ENCODE measurements around the gene KDM4E.
A peak's percentile ranks its signal among the peaks of the same experiment; 100 is the strongest.

The KDM4E gene

DNA sequence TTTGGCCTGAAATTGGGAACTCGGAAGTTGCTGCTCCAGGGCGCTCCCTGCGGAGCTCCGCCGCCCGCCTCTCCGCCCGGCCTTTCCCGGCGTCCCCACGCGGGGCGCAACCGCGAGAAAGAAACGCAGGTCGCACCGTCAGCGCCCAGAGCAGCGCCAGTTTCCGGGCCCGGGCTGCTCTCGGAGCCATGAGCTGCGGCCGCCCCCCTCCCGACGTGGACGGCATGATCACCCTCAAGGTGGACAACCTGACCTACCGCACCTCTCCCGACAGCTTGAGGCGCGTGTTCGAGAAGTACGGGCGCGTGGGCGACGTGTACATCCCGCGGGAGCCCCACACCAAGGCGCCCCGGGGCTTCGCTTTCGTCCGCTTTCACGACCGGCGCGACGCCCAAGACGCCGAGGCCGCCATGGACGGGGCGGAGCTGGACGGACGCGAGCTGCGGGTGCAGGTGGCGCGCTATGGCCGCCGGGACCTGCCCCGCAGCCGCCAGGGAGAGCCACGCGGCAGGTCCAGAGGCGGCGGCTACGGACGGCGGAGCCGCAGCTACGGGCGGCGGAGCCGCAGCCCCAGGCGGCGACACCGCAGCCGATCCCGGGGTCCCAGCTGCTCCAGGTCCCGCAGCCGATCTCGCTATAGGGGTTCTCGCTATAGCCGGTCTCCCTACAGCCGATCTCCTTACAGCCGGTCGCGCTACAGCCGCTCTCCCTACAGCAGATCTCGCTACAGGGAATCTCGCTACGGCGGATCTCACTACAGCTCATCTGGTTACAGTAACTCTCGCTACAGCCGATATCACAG lies 42.2 kb downstream of the KDM4E start:
- Histone ChIP-seq H3K9me3 (ENCODE audit: control insufficient read depth, low read length) (no peaks in the 10 kb centered on the region), H3K27ac (ENCODE audit: insufficient read depth, low read depth, low read length, poor library complexity, severe bottlenecking) (no peak overlapping the region), H3K4me1 (ENCODE audit: control insufficient read depth, insufficient read depth, low read length) (no peaks in the 10 kb centered on the region), H3K36me3 (ENCODE audit: control insufficient read depth, insufficient read depth, low read length) (no peaks in the 10 kb centered on the region), H3K4me3 (ENCODE audit: insufficient read depth, low read depth, low read length) (peak overlapping the region; percentile 77), H3K27me3 (ENCODE audit: control insufficient read depth, insufficient read depth, low read length, poor library complexity, severe bottlenecking) (no peaks in the 10 kb centered on the region)
- 0 to 1% methylated on average over 98 of the region's 98 CpGs for WGBS, 2 experiments

DNA sequence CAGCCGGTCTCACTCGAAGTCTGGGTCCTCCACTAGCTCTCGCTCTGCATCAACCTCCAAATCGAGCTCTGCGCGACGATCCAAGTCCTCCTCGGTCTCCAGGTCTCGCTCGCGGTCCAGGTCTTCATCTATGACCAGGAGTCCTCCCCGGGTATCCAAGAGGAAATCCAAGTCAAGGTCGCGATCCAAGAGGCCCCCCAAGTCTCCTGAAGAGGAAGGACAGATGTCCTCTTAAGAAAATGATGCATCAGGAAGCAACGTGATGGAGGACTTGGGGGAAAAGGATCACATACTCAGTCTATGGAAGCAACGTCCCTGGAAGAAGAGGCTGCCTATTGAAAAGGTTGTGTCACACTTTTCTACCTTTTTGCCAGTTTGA lies 42.8 kb downstream of the KDM4E start:
- peak overlapping the region; percentile 77 for H3K4me3 ChIP-seq (ENCODE audit: insufficient read depth, low read depth, low read length)
- no peaks in the 10 kb centered on the region for H3K4me1 ChIP-seq (ENCODE audit: control insufficient read depth, insufficient read depth, low read length)
- 1% methylated on average over 16 of the region's 16 CpGs for WGBS, 2 experiments

DNA sequence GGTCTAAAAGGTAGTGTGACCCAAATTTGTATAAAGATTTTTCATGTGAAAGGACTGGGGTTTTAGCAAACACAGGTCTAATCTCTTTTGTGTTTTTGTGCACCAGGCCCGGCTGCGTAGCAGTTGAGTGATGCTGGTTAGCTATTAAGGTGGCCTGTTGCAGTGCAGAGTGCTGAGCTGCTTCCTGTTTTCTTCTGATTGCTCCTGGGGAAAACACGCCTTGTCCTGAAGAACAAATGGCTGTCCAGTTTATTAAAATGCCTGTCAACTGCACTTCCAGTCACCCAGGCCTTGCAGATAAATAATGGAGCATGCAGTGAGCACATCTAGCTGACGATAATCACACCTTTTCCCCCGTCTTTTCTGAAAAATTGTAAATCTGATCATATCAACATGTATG lies 43.5 kb downstream of the KDM4E start:
- Histone ChIP-seq H3K27me3 (ENCODE audit: control insufficient read depth, insufficient read depth, low read length, poor library complexity, severe bottlenecking) (no peaks in the 10 kb centered on the region), H3K4me3 (ENCODE audit: insufficient read depth, low read depth, low read length) (peak overlapping the region; percentile 77), H3K9me3 (ENCODE audit: control insufficient read depth, low read length) (no peaks in the 10 kb centered on the region), H3K4me1 (ENCODE audit: control insufficient read depth, insufficient read depth, low read length) (no peaks in the 10 kb centered on the region), H3K27ac (ENCODE audit: insufficient read depth, low read depth, low read length, poor library complexity, severe bottlenecking) (no peak overlapping the region), H3K36me3 (ENCODE audit: control insufficient read depth, insufficient read depth, low read length) (no peaks in the 10 kb centered on the region)
- WGBS, 2 experiments, result 67 to 69% methylated on average over 5 of the region's 5 CpGs

More for the DNA sequence above, 42.8 kb downstream of the KDM4E start:
- Histone ChIP-seq H3K36me3 (ENCODE audit: control insufficient read depth, insufficient read depth, low read length) (no peaks in the 10 kb centered on the region), H3K27ac (ENCODE audit: insufficient read depth, low read depth, low read length, poor library complexity, severe bottlenecking) (no peak overlapping the region), H3K27me3 (ENCODE audit: control insufficient read depth, insufficient read depth, low read length, poor library complexity, severe bottlenecking) (no peaks in the 10 kb centered on the region), H3K9me3 (ENCODE audit: control insufficient read depth, low read length) (no peaks in the 10 kb centered on the region)

DNA sequence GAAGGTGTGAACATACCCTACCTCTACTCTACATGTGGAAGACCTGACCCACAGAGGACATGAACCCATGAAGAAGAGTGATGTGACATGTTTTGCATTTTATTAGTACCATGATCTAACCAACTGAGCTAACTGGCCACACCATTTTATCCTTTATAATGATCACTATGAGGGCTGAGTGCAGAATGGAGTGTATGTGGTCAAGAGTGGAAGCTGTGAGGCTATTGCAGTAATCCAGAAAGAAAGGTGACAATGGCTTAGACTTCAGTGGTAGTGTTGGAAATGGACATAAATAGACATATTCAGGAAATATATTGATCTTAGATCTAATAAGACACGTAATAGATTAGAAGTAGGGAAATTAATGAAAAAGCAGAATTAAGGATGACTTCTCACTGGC lies 45.4 kb downstream of the KDM4E start:
- no peak overlapping the region for H3K27ac ChIP-seq (ENCODE audit: insufficient read depth, low read depth, low read length, poor library complexity, severe bottlenecking)
- H3K9me3 ChIP-seq (ENCODE audit: control insufficient read depth, low read length), result no peaks in the 10 kb centered on the region
- no peaks in the 10 kb centered on the region for H3K4me1 ChIP-seq (ENCODE audit: control insufficient read depth, insufficient read depth, low read length)
- WGBS, 2 experiments, result 94 to 100% methylated on average over 1 of the region's 1 CpG
- H3K27me3 ChIP-seq (ENCODE audit: control insufficient read depth, insufficient read depth, low read length, poor library complexity, severe bottlenecking), result no peaks in the 10 kb centered on the region
- H3K36me3 ChIP-seq (ENCODE audit: control insufficient read depth, insufficient read depth, low read length), result no peaks in the 10 kb centered on the region
- no peak overlapping the region for H3K4me3 ChIP-seq (ENCODE audit: insufficient read depth, low read depth, low read length)

DNA sequence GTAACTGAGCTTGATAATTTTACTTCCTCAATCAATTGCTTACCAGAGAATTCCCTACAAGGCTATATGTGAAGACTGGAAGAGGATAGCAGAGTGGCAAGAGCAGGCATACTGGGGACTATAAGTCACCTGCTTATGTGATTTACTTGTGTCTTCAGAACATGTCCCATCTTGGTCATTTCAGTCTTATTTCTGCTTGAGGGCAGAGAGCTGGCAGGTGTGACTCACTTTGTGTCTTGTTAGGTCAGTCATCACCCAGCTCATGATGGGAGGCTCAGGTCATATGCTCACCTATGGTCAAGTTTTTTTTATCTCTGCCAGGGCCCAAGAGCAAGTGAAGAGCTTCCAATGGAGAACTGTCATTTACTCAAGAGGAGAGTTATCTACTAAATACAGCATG lies 47.9 kb downstream of the KDM4E start:
- no peaks in the 10 kb centered on the region for H3K36me3 ChIP-seq (ENCODE audit: control insufficient read depth, insufficient read depth, low read length)
- no peak overlapping the region for H3K27ac ChIP-seq (ENCODE audit: insufficient read depth, low read depth, low read length, poor library complexity, severe bottlenecking)
- no peaks in the 10 kb centered on the region for H3K27me3 ChIP-seq (ENCODE audit: control insufficient read depth, insufficient read depth, low read length, poor library complexity, severe bottlenecking)

DNA sequence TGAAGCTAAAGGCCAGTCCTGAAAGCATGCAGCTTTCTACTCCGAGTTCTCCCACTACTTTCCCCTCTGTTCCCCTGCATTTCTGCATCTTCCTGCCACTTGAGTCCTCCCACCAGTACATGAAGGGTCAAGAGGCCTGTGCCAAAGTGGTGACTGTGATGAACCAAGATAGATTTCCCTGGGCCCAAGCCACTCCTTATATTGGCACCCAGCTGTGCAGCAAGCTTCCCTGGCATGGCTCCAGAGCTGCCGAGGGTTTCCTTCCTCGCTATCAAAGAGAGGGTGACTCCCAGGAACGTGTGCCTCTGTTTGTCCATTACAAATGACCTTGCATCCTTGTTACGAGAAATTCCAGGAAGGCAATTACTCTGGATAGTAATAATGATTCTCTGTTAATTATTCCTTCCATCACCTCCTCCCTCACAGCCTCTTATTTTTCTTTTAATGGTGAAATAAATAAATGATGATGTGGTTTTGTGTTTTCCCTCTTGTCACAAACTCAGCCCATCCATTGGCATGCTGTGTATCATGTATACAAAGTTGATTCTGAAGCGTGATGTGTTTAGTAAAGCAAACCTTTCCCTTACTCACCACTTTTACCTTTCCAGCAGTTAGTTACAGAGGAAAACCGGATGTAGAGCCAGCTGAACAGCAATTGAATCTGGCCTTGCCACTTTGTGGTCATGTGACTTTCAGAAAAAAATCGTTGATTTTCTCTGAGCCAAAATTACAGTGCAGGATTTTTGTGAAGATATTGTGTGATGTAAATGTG lies 49.9 kb downstream of the KDM4E start:
- Histone ChIP-seq H3K9me3 (ENCODE audit: control insufficient read depth, low read length) (no peaks in the 10 kb centered on the region), H3K4me1 (ENCODE audit: control insufficient read depth, insufficient read depth, low read length) (no peaks in the 10 kb centered on the region), H3K4me3 (ENCODE audit: insufficient read depth, low read depth, low read length) (no peak overlapping the region), H3K27me3 (ENCODE audit: control insufficient read depth, insufficient read depth, low read length, poor library complexity, severe bottlenecking) (no peaks in the 10 kb centered on the region), H3K36me3 (ENCODE audit: control insufficient read depth, insufficient read depth, low read length) (no peaks in the 10 kb centered on the region), H3K27ac (ENCODE audit: insufficient read depth, low read depth, low read length, poor library complexity, severe bottlenecking) (no peak overlapping the region)
- WGBS, 2 experiments, result 86 to 89% methylated on average over 7 to 8 of the region's 8 CpGs

More for the DNA sequence above, 47.9 kb downstream of the KDM4E start:
- H3K4me3 ChIP-seq (ENCODE audit: insufficient read depth, low read depth, low read length), result no peak overlapping the region
- no peaks in the 10 kb centered on the region for H3K9me3 ChIP-seq (ENCODE audit: control insufficient read depth, low read length)
- H3K4me1 ChIP-seq (ENCODE audit: control insufficient read depth, insufficient read depth, low read length), result no peaks in the 10 kb centered on the region

DNA sequence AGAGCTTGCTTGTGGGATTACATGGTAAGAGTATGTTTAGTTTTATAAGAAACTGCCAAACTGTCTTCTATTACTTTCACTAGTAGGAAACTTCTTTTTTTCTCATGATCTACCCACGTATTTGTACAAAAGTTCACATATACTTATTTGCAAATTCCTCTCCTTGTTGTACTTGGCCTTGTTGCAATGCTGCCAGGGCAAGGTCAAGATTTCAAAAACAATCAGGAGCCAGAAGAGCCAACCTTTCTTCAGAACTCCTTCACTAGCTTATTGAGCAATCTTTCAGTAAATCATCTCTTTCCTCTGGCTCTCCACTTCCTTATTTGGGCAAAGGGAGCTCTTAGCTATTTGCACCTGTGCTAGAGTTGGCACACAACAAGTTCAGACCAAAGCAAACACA lies 51.4 kb downstream of the KDM4E start:
- no peaks in the 10 kb centered on the region for H3K4me1 ChIP-seq (ENCODE audit: control insufficient read depth, insufficient read depth, low read length)
- 71 to 76% methylated on average over 1 of the region's 1 CpG for WGBS, 2 experiments
- H3K9me3 ChIP-seq (ENCODE audit: control insufficient read depth, low read length), result no peaks in the 10 kb centered on the region
- H3K27ac ChIP-seq (ENCODE audit: insufficient read depth, low read depth, low read length, poor library complexity, severe bottlenecking), result no peak overlapping the region
- no peaks in the 10 kb centered on the region for H3K36me3 ChIP-seq (ENCODE audit: control insufficient read depth, insufficient read depth, low read length)
- H3K27me3 ChIP-seq (ENCODE audit: control insufficient read depth, insufficient read depth, low read length, poor library complexity, severe bottlenecking), result no peaks in the 10 kb centered on the region
- no peak overlapping the region for H3K4me3 ChIP-seq (ENCODE audit: insufficient read depth, low read depth, low read length)

DNA sequence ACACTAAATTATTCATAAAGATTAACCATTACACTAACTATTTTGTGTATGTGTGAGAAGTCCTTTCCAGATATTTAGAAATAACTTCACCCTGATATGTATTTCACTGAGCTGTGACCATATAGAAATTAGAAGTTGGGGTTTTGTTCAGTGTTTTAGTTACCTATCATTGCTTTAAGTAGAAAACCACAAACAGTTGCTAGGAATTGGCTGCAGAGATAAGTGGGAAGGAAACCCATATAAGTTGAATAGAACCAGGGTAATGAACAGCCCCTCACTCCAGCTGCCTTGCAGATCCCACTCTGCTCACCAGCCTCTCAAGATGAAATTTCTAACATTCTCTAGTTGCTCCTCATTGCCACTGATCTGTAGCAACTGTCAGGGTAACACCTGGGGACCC lies 51.9 kb downstream of the KDM4E start:
- Histone ChIP-seq H3K27ac (ENCODE audit: insufficient read depth, low read depth, low read length, poor library complexity, severe bottlenecking) (no peak overlapping the region), H3K27me3 (ENCODE audit: control insufficient read depth, insufficient read depth, low read length, poor library complexity, severe bottlenecking) (no peaks in the 10 kb centered on the region), H3K9me3 (ENCODE audit: control insufficient read depth, low read length) (no peaks in the 10 kb centered on the region), H3K4me3 (ENCODE audit: insufficient read depth, low read depth, low read length) (no peak overlapping the region), H3K36me3 (ENCODE audit: control insufficient read depth, insufficient read depth, low read length) (no peaks in the 10 kb centered on the region), H3K4me1 (ENCODE audit: control insufficient read depth, insufficient read depth, low read length) (no peaks in the 10 kb centered on the region)
